Measurements from ENCODE around the gene PHRF1.

DNA sequence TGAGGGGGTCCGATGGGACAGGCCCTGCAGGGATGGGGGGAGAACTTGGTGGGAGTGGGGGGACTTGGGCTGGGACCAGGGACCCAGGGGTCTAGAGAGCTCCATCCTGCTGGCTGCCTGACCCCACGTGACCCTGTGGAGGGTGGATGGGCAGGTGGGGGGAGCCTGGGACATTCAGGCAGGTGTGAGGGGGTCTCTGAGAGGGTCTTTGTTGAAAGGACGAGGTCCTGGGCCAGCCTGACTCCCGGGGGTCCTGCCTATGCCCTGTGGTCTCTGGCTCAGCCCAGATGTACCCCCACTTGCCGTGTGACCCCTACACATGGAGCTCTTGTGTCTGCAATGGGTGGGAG, 31.5 kb upstream of the PHRF1 start:
- no peak for TF ChIP-seq NONO (IDR thresholded peaks at IDR 0.05; ENCODE audit: low read depth in 2 of 2, low read length in 1 of 2)
- no peak for TF ChIP-seq ZNF384 (IDR thresholded peaks at IDR 0.05; ENCODE audit: low read depth, low read length)
- TF ChIP-seq, protein P1, sequence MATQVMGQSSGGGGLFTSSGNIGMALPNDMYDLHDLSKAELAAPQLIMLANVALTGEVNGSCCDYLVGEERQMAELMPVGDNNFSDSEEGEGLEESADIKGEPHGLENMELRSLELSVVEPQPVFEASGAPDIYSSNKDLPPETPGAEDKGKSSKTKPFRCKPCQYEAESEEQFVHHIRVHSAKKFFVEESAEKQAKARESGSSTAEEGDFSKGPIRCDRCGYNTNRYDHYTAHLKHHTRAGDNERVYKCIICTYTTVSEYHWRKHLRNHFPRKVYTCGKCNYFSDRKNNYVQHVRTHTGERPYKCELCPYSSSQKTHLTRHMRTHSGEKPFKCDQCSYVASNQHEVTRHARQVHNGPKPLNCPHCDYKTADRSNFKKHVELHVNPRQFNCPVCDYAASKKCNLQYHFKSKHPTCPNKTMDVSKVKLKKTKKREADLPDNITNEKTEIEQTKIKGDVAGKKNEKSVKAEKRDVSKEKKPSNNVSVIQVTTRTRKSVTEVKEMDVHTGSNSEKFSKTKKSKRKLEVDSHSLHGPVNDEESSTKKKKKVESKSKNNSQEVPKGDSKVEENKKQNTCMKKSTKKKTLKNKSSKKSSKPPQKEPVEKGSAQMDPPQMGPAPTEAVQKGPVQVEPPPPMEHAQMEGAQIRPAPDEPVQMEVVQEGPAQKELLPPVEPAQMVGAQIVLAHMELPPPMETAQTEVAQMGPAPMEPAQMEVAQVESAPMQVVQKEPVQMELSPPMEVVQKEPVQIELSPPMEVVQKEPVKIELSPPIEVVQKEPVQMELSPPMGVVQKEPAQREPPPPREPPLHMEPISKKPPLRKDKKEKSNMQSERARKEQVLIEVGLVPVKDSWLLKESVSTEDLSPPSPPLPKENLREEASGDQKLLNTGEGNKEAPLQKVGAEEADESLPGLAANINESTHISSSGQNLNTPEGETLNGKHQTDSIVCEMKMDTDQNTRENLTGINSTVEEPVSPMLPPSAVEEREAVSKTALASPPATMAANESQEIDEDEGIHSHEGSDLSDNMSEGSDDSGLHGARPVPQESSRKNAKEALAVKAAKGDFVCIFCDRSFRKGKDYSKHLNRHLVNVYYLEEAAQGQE (IDR thresholded peaks at IDR 0.05; ENCODE audit: borderline replicate concordance): no peak
- TF ChIP-seq, protein P1 (CRISPR knock-in tag; IDR thresholded peaks at IDR 0.05; ENCODE audit: low read depth): no peak
- no peak for TF ChIP-seq CHCHD3 (CRISPR knock-in tag; IDR thresholded peaks at IDR 0.05)
- TF ChIP-seq GABPB1 (CRISPR knock-in tag; IDR thresholded peaks at IDR 0.05): no peak
- TF ChIP-seq SREBF2 (CRISPR knock-in tag; IDR thresholded peaks at IDR 0.05): no peak
- TF ChIP-seq, protein P2, sequence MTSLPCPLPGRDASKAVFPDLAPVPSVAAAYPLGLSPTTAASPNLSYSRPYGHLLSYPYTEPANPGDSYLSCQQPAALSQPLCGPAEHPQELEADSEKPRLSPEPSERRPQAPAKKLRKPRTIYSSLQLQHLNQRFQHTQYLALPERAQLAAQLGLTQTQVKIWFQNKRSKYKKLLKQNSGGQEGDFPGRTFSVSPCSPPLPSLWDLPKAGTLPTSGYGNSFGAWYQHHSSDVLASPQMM (CRISPR knock-in tag; IDR thresholded peaks at IDR 0.05): no peak
- no peak for TF ChIP-seq SIN3A (IDR thresholded peaks at IDR 0.05; ENCODE audit: borderline replicate concordance in 2 of 2, control insufficient read depth in 1 of 2, low read depth in 2 of 2, low read length in 2 of 2)
- TF ChIP-seq LARP7 (IDR thresholded peaks at IDR 0.05): no peak
- TF ChIP-seq, protein P3, sequence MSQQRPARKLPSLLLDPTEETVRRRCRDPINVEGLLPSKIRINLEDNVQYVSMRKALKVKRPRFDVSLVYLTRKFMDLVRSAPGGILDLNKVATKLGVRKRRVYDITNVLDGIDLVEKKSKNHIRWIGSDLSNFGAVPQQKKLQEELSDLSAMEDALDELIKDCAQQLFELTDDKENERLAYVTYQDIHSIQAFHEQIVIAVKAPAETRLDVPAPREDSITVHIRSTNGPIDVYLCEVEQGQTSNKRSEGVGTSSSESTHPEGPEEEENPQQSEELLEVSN (IDR thresholded peaks at IDR 0.05; ENCODE audit: borderline replicate concordance in 1 of 2, extremely low read depth in 1 of 2, insufficient read depth in 1 of 2, insufficient read length in 1 of 2, low read depth in 1 of 2, low read length in 1 of 2, poor library complexity in 1 of 2, severe bottlenecking in 1 of 2): no peak

All from K562 (cell line).